Prostate gland (tissue), 2 donors: ENCODE data around the gene RBFOX2. TPM values are rescaled to one million over a fixed set of nuclear protein-coding genes. Genes with fewer than 3 reads are reported as not detected.

Source experiments
- DNase-seq: peaks from one replicate; pipeline ENCODE4 v3.0.0-alpha.2; 2019; ENCODE audit warnings: low spot score
- H3K27ac ChIP-seq, 2 donors: fragments of 200-600 bp; sonication (generic); 2 replicates each; pipeline ENCODE4 v1.5.1; 2017 to 2019
- H3K27me3 ChIP-seq: fragments of 200-600 bp; sonication (generic); replicated peaks from 2 replicates; pipeline ENCODE4 v1.5.1; 2019; ENCODE audit not compliant: insufficient read depth
- H3K36me3 ChIP-seq, 2 donors: fragments of 200-600 bp; sonication (generic); 1 replicate in 1 of 2; 2 replicates in 1 of 2; pipeline versions ENCODE4 v1.5.1 to v1.8.1; 2017 to 2019
- H3K4me1 ChIP-seq: fragments of 200-600 bp; sonication (generic); replicated peaks from 2 replicates; pipeline ENCODE4 v1.5.1; 2019
- H3K4me3 ChIP-seq, 2 donors: fragments of 200-600 bp; sonication (generic); 2 replicates each; pipeline ENCODE4 v1.5.1; 2017 to 2019
- H3K9me3 ChIP-seq: fragments of 200-600 bp; sonication (generic); 2 replicates; pipeline ENCODE4 v1.5.1; 2017
- CTCF ChIP-seq, 4 experiments: fragments of 200-600 bp in 2 of 4; fragments of 450-650 bp in 2 of 4; sonication (generic) in 2 of 4; IDR thresholded peaks; 1 replicate in 3 of 4; 2 replicates in 1 of 4; pipeline ENCODE4 v1.5.1; 2016 to 2019; ENCODE audit warnings: antibody characterized with exemption in 4 of 4, mild to moderate bottlenecking in 2 of 4, moderate library complexity in 2 of 4
- POLR2A ChIP-seq: fragments of 450-650 bp; IDR thresholded peaks from one replicate; pipeline ENCODE4 v1.6.1; 2016; ENCODE audit warnings: antibody characterized with exemption, mild to moderate bottlenecking
- POLR2AphosphoS5 ChIP-seq: sonication (generic); formaldehyde crosslinking; IDR thresholded peaks from one replicate; pipeline ENCODE4 v1.6.1; 2017; ENCODE audit warnings: antibody characterized with exemption
- WGBS: methylation state at CpG from one replicate; pipeline ENCODE4 v1.1.5; 2018; 5-methylcytosine and 5-hydroxymethylcytosine counted together
- intact Hi-C: fragments of 100-400 bp; cut with DNase I; formaldehyde crosslinking; loops from one replicate; pipeline ENCODE4 v1.14.2; 2022
- total RNA-seq, 2 donors: library from RNA; depleted of rRNA; stranded (reverse); fragments of >200 nt; gene quantifications; one replicate each; pipeline ENCODE4 v1.1.0, GENCODE V29; 2016

RBFOX2 gene
- total RNA-seq, 2 donors from 2014 or later, result 59.8 to 79.4 TPM

- H3K4me3 ChIP-seq, result peak overlapping the region; percentile 4 to 9
- WGBS, result 34% methylated on average over 7 of the region's 7 CpGs
- peak; percentile 51 for DNase-seq
- no peaks in the 10 kb centered on the region for H3K27me3 ChIP-seq
- H3K27ac ChIP-seq, result peak overlapping the region; percentile 45 to 54
- H3K4me1 ChIP-seq, result peaks cover 4% of the 10 kb centered on the region
- no peaks in the 10 kb centered on the region for H3K9me3 ChIP-seq
- no peaks in the 10 kb centered on the region for H3K36me3 ChIP-seq
- TF ChIP-seq POLR2AphosphoS5, result peak; percentile 61
- TF ChIP-seq POLR2A, result no peak
- TF ChIP-seq CTCF (IDR thresholded peaks at IDR 0.05), result no peak
- intact Hi-C loops, result loop anchor here (5.0 kb wide), 1 partner anchor 53 kb away; no protein-coding TSS in a partner anchor
These were observed 133.5 kb downstream of the RBFOX2 start for GRCh38 chr22:35894937-35895708.

DNA sequence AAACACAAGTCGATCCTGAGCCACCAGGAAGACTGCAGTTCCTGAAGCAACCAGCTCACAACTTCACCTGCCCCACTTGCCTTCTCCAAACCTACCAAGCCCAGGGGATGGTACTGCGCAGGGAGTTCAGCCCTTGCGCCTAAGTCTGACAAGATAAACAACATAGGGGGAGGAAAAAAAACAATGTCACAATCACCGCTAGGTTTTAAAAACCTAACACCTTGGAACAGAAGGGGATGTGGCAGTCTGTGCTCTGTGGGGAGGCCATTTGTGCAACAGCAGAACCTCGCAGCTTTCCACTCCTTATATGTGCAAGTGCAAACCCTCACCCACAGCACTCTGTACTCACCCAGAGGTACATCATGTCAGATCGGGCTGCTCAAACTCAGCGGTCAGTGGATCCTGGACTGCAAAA lies 134.2 kb downstream of the RBFOX2 start:
- TF ChIP-seq POLR2AphosphoS5, result no peak
- no peak for TF ChIP-seq CTCF (IDR thresholded peaks at IDR 0.05)
- TF ChIP-seq POLR2A, result no peak
- H3K4me3 ChIP-seq, result peak overlapping the region; percentile 4 to 9
- H3K9me3 ChIP-seq, result no peaks in the 10 kb centered on the region
- H3K4me1 ChIP-seq, result peaks cover 4% of the 10 kb centered on the region
- intact Hi-C loops, result loop anchor here (5.0 kb wide), 1 partner anchor 52 kb away; no protein-coding TSS in a partner anchor
- 33% methylated on average over 7 of the region's 7 CpGs for WGBS
- H3K36me3 ChIP-seq, result no peaks in the 10 kb centered on the region
- DNase-seq, result no peak
- peak overlapping the region; percentile 45 to 54 for H3K27ac ChIP-seq
- no peaks in the 10 kb centered on the region for H3K27me3 ChIP-seq

DNA sequence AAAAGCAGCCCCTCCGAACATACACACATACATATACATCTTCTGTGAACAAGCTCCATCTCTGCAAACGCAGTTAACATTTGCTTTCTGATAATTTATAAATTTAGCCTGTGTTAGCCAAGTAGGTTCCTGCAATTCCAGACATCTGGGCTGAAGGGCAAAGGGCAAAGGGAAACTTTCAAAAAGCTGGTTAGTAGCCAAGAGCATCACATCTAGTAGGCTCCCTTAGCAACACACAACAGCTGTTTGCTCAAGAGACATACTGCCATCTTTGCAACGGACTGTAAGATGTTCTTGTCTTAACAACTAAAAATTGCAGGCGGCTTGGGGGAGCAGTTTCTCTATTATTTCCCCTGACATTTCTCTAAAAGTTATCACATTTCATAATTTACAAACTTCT lies 134.9 kb downstream of the RBFOX2 start:
- intact Hi-C loops, result loop anchor here (5.0 kb wide), 1 partner anchor 51 kb away; no protein-coding TSS in a partner anchor
- Histone ChIP-seq H3K27me3 (no peaks in the 10 kb centered on the region), H3K4me1 (peaks cover 4% of the 10 kb centered on the region), H3K4me3 (no peak overlapping the region), H3K27ac (peak overlapping the region; percentile 45 to 54), H3K36me3 (no peaks in the 10 kb centered on the region), H3K9me3 (no peaks in the 10 kb centered on the region)
- TF ChIP-seq POLR2A, result no peak
- TF ChIP-seq POLR2AphosphoS5, result no peak
- no peak for TF ChIP-seq CTCF (IDR thresholded peaks at IDR 0.05)
- no peak for DNase-seq
- WGBS, result 62% methylated on average over 4 of the region's 4 CpGs

DNA sequence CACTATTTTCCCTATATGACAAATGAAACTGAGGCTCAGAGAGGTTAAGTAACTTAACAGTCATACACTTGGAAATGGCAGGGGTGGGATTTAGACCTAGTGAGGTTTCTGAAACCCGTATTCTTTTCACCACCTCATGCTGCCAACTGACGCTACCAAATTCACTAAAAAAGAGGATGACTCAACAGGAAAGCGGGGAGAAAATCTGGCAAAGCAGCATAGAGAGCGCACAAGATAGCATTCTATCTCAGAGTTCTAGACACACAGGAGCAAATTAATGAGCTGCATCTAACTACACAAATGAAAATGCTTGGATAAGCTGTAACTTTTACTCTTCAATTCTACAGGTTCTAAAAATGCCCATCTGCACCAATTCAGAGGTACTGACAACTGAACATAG lies 136.4 kb downstream of the RBFOX2 start:
- WGBS, result 42% methylated on average over 4 of the region's 4 CpGs
- TF ChIP-seq POLR2AphosphoS5 (no peak), POLR2A (no peak), CTCF (IDR thresholded peaks at IDR 0.05) (no peak)

DNA sequence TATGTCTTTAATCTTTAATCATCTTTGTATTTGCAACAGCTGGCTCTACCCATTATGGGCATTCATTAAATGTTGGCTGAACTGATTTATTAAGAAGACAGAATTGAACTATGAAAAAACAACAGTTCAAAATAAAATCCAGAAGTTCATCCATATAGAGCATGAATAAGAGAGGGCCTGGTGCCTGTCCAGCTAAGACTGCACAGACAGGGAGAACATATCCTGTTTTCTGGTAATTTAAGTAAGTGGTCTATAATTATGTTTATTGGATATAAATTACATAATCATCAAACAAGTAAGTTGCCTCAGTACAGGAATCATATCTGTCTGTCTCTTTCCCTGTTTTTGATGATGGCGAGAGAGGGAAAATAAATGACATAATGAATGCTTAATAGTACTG lies 137.2 kb downstream of the RBFOX2 start:
- peaks cover 4% of the 10 kb centered on the region for H3K4me1 ChIP-seq
- H3K27me3 ChIP-seq, result no peaks in the 10 kb centered on the region
- no peak for DNase-seq
- H3K27ac ChIP-seq, result no peak overlapping the region
- WGBS, result 84% methylated on average over 1 of the region's 1 CpG
- TF ChIP-seq CTCF (IDR thresholded peaks at IDR 0.05) (no peak), POLR2A (no peak), POLR2AphosphoS5 (no peak)
- no peaks in the 10 kb centered on the region for H3K9me3 ChIP-seq
- H3K36me3 ChIP-seq, result no peaks in the 10 kb centered on the region
- no peak overlapping the region for H3K4me3 ChIP-seq
- intact Hi-C loops, result loop anchor here (5.0 kb wide), 1 partner anchor 49 kb away; no protein-coding TSS in a partner anchor

More for the DNA sequence above, 136.4 kb downstream of the RBFOX2 start:
- Histone ChIP-seq H3K27me3 (no peaks in the 10 kb centered on the region), H3K4me3 (no peak overlapping the region), H3K36me3 (no peaks in the 10 kb centered on the region), H3K27ac (no peak overlapping the region), H3K9me3 (no peaks in the 10 kb centered on the region), H3K4me1 (peaks cover 4% of the 10 kb centered on the region)
- intact Hi-C loops, result loop anchor here (5.0 kb wide), 1 partner anchor 50 kb away; no protein-coding TSS in a partner anchor
- no peak for DNase-seq
